Measurements from ENCODE around the gene ST6GALNAC2.
"Not testable (repeated sequence)": the region's sequence is repeated elsewhere in the genome, so short reads cannot be mapped to it uniquely, and the experiment has no call there.

The ST6GALNAC2 gene

GRCh38 chr17:76606685-76607084 is 21.0 kb upstream of the ST6GALNAC2 start:
- intact Hi-C loops (cut with DNase I); DNase-seq: not testable (repeated sequence)

- no peak for DNase-seq
- intact Hi-C loops (cut with DNase I): no loop called here
Measured at GRCh38 chr17:76601065-76601464, 15.4 kb upstream of the ST6GALNAC2 start.

- no peak for DNase-seq
- intact Hi-C loops (cut with DNase I): no loop called here
Measured at GRCh38 chr17:76599694-76600460, 14.2 kb upstream of the ST6GALNAC2 start.

- intact Hi-C loops (cut with DNase I): no loop called here
- peak in 37 of 42 donors; percentile 17 to 82 (median 51) for DNase-seq
Measured at GRCh38 chr17:76598004-76598439, 12.4 kb upstream of the ST6GALNAC2 start.

GRCh38 chr17:76597156-76598003 is 11.7 kb upstream of the ST6GALNAC2 start:
- no peak for DNase-seq
- intact Hi-C loops (cut with DNase I): no loop called here

DNA sequence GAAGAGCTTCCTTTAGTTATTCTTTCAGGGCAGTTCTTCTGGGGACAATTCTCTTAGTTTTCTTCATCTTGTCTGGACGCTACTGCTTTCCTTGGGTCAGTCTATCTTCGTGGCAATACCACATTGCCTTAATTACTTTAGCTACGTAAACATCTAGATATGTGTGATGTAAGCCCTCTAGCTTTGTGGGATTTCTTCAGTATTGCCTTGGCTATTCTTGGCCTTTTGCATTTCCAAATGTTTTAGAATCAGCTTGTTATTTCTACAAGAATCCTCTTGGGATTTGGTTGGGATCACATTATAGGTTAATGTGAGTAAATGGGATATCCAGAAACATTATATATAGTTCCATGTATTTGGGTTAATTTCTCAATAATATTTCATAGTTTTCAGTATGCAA is 9.0 kb upstream of the ST6GALNAC2 start:
- intact Hi-C loops (cut with DNase I): no loop called here
- DNase-seq: no peak

DNA sequence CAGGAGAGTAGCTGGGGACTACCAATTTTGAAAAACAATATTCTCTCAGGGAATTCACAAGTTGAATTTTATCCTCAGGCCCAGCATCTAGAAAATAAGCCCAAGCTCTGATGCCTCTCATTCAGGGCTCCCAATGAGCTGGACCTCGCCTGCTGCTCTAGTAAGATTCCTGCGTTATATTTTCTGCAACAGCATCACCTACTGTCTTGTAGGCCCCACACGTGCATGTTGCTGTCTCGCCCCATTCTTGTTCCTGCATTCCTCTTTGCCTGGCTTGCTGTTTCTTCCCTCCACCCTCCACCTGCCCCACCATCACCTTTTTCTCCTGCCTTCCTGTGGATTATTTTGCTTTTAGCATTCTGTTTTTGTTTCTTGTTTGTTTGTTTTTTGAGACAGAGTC is 8.3 kb upstream of the ST6GALNAC2 start:
- no peak for DNase-seq
- intact Hi-C loops (cut with DNase I): no loop called here

- DNase-seq: no peak
- intact Hi-C loops (cut with DNase I): no loop called here
Measured at GRCh38 chr17:76593384-76593826, 7.7 kb upstream of the ST6GALNAC2 start.

- no peak for DNase-seq
- intact Hi-C loops (cut with DNase I): no loop called here
Measured at GRCh38 chr17:76588182-76588581, 2.5 kb upstream of the ST6GALNAC2 start.

- intact Hi-C loops (cut with DNase I): no loop called here
Measured at GRCh38 chr17:76586741-76587487, 1.3 kb upstream of the ST6GALNAC2 start.

DNA sequence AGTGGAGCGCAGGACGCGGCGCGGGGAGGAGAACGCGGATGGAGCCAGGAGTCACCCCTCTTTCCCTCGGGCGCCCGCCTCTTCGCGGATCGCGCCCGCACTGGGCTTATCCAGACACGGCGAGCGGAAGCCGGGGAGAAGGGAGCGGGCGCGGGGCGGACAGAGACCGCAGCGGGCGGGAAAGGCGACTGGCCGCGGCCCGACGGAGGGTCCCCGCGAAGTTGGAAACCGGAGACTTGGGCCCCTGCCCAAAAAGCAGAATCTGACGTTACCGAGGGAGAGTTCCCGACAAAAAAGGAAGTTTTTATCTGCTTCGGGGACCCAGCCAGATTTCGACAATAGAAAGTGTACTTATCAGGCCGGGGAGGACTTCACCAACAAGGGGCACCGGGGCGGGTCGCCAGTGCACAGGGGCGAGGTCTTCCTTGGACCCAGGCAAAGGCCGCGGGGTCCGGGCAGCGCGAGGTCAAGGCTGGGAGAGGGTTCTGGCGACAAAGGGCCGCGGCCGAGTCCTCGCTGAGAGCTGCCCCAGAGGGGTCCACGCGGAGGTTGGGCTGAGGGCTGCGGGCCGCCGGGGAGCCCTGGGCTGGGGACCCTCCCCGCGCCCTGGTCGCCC is 519 bp downstream of the ST6GALNAC2 start:
- intact Hi-C loops (cut with DNase I): no loop called here
- peak in 6 of 42 donors; percentile 13 to 33 (median 23) for DNase-seq

More at GRCh38 chr17:76586741-76587487, 1.3 kb upstream of the ST6GALNAC2 start:
- peak in 9 of 42 donors; percentile 13 to 56 (median 34) for DNase-seq

DNA sequence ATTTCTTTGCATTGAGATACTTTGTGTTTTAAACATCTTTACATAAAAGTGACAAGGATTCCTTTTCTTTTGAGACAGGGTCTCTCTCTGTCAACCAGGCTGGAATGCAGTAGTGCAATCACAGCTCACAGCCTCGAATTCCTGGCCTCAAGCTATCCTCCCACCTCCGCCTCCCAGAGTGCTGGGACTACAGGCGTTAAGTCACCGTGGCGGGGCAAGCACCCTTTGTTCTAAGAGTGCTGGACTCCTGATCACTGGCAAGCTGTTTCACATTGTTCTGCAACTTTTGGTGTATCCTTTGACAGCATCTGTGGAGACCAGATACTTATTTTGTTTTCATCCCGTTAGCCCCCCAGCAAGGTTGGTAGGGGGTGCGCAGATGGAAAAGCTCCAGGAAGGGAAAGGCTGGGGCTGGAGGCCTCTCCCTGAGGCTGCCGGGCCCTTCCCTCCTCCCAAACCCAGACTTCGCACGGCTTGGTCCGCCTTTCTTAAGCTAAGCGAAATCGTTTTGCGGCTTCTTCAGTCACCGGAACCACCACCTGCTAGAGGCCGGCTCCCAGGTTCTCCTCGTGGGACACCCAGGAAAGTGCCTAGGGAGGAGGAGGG is 1.1 kb downstream of the ST6GALNAC2 start:
- intact Hi-C loops (cut with DNase I): no loop called here
- DNase-seq: peak in 1 of 42 donors; percentile 12

DNA sequence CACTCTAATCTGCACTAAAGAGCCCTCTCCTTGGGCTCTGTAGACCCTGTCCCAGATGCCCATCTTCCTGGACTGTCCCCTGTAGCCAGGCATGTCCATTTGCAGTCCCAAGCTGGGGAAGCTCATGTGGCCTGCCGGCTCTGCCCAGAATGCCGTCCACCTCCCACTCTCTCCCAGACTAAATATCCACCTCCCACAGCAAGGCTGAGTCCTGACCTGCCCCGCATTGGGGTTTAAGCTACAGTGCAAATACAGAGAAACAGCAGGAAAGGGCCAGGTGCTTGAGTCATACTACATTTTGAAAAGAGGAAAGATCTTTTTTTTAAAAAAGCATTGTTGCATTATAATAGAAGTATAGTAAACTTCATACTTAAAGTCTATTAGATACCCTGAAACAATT is 3.0 kb downstream of the ST6GALNAC2 start:
- DNase-seq: no peak
- intact Hi-C loops (cut with DNase I): no loop called here

- intact Hi-C loops (cut with DNase I): no loop called here
Measured at GRCh38 chr17:76581515-76581914, 4.1 kb downstream of the ST6GALNAC2 start.

GRCh38 chr17:76579281-76579680 is 6.4 kb downstream of the ST6GALNAC2 start:
- no peak for DNase-seq

More at GRCh38 chr17:76581515-76581914, 4.1 kb downstream of the ST6GALNAC2 start:
- DNase-seq: no peak

DNA sequence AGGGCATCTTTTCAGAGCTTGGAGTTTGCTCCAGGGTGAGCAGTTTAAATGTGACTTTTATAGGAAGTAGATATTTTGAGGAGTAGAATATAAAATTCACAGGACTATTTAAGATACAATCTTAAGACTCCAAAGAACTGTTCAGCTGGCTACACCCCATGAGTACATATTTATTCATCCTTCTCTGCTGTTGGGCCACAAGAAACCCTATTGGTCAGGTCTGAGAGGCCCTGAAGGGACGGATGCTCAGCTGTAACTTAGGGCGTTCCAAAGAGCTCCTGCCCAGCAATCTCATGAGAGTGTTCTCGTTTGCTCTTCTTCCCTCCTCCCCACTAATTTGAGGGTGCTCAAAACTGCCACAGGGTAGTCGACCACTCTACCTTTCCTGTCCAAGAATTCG is 7.3 kb downstream of the ST6GALNAC2 start:
- no peak for DNase-seq
- intact Hi-C loops (cut with DNase I): no loop called here

More at GRCh38 chr17:76579281-76579680, 6.4 kb downstream of the ST6GALNAC2 start:
- intact Hi-C loops (cut with DNase I): no loop called here

GRCh38 chr17:76577876-76578275 is 7.8 kb downstream of the ST6GALNAC2 start:
- DNase-seq: no peak
- intact Hi-C loops (cut with DNase I): no loop called here

- intact Hi-C loops (cut with DNase I): no loop called here
- no peak for DNase-seq
Measured at GRCh38 chr17:76576189-76576588, 9.5 kb downstream of the ST6GALNAC2 start.
